HEK293 (cell line): Measurements from ENCODE around the gene RNU1-1.
"Not testable (repeated sequence)": the region's sequence is repeated elsewhere in the genome, so short reads cannot be mapped to it uniquely, and the experiment has no call there.

Experiments used
- AEBP2 ChIP-seq: fragments of 450-650 bp; formaldehyde crosslinking; IDR thresholded peaks from 2 replicates; pipeline ENCODE4 v1.5.1; 2016; ENCODE audit warnings: missing biosample characterization, missing genetic modification characterization, borderline replicate concordance
- CTCF ChIP-seq: fragments of 450-650 bp; formaldehyde crosslinking; IDR thresholded peaks from 2 replicates; pipeline ENCODE4 v1.5.1; 2016; ENCODE audit warnings: missing biosample characterization, missing genetic modification characterization
- KLF10 ChIP-seq: fragments of 450-650 bp; IDR thresholded peaks from 2 replicates; pipeline ENCODE4 v1.5.1; 2018; ENCODE audit warnings: missing biosample characterization, mild to moderate bottlenecking, missing genetic modification characterization
- PRDM4 ChIP-seq: fragments of 450-650 bp; formaldehyde crosslinking; IDR thresholded peaks from 2 replicates; pipeline ENCODE4 v1.5.1; 2017; ENCODE audit warnings: missing biosample characterization, missing genetic modification characterization
- TCF7L2 ChIP-seq: IDR thresholded peaks from 2 replicates; pipeline ENCODE4 v1.6.1; 2011; ENCODE audit warnings: low read depth, mild to moderate bottlenecking, inconsistent platforms, low read length, moderate library complexity, borderline replicate concordance
- ZNF24 ChIP-seq: fragments of 450-650 bp; formaldehyde crosslinking; IDR thresholded peaks from 2 replicates; pipeline ENCODE4 v1.5.1; 2016; ENCODE audit warnings: missing biosample characterization, missing genetic modification characterization
- ZNF274 ChIP-seq, 2 experiments: fragments of 200-500 bp in 1 of 2; fragments of 450-650 bp in 1 of 2; sonication (Bioruptor generic) in 1 of 2; formaldehyde crosslinking in 1 of 2; IDR thresholded peaks; 2 replicates each; pipeline versions ENCODE4 v1.5.1 to v1.6.1; 2014 to 2016; ENCODE audit warnings: borderline replicate concordance in 1 of 2, inconsistent platforms in 1 of 2, low read length in 1 of 2, missing biosample characterization in 1 of 2, missing genetic modification characterization in 1 of 2
- ZNF660 ChIP-seq: fragments of 450-650 bp; IDR thresholded peaks from 2 replicates; pipeline ENCODE4 v1.5.1; 2018; ENCODE audit warnings: missing biosample characterization, mild to moderate bottlenecking, missing genetic modification characterization
- ZSCAN30 ChIP-seq: fragments of 450-650 bp; IDR thresholded peaks from 2 replicates; pipeline ENCODE4 v1.5.1; 2018; ENCODE audit warnings: missing biosample characterization, mild to moderate bottlenecking, missing genetic modification characterization, moderate library complexity
- ZXDB ChIP-seq: fragments of 450-650 bp; formaldehyde crosslinking; IDR thresholded peaks from 2 replicates; pipeline ENCODE4 v1.5.1; 2016; ENCODE audit warnings: missing biosample characterization, missing genetic modification characterization

- TF ChIP-seq CTCF (tag by site-specific recombination); KLF10 (tag by site-specific recombination); ZNF660 (tag by site-specific recombination); TCF7L2; ZSCAN30 (tag by site-specific recombination); ZNF274 (IDR thresholded peaks at IDR 0.05; ENCODE audit: low read length); ZNF274 (tag by site-specific recombination; IDR thresholded peaks at IDR 0.05; ENCODE audit: borderline replicate concordance): not testable (repeated sequence)
- TF ChIP-seq ZXDB (tag by site-specific recombination) (peak; percentile 71; the same call in 1 of the 2 replicates), PRDM4 (tag by site-specific recombination) (peak; percentile 29; the same call in 1 of the 2 replicates), ZNF24 (tag by site-specific recombination) (0 out of 2 replicates have a peak, but pooled peaks have one; percentile 35), AEBP2 (tag by site-specific recombination) (0 out of 2 replicates have a peak, but pooled peaks have one; percentile 69)
These were observed 21.1 kb downstream of the RNU1-1 start for GRCh38 chr1:16492937-16493336.
